Body of pancreas (tissue), 4 donors: ENCODE data around the gene ABCC8. TPM values are rescaled to one million over a fixed set of nuclear protein-coding genes. Genes with fewer than 3 reads are reported as not detected.
A peak's percentile ranks its signal among the peaks of the same experiment; 100 is the strongest.

Experiments
- ATAC-seq: fragments of 150-250 bp; one replicate; pipeline ENCODE4 v1.9.1; 2016
- DNase-seq, 4 donors: peaks; one replicate each; pipeline ENCODE4 v3.0.0-alpha.2; 2019
- H3K27ac ChIP-seq, 4 donors: fragments of 200-600 bp; sonication (generic); 1 replicate in 3 of 4; 2 replicates in 1 of 4; pipeline versions ENCODE4 v1.5.1 to v1.6.1; 2016 to 2019; ENCODE audit warnings: mild to moderate bottlenecking in 1 of 4, mixed read lengths in 1 of 4, moderate library complexity in 1 of 4
- H3K27me3 ChIP-seq, 2 donors: fragments of 200-600 bp; sonication (generic); one replicate each; pipeline ENCODE4 v1.6.0; 2016; ENCODE audit warnings: mild to moderate bottlenecking in 1 of 2
- H3K36me3 ChIP-seq, 2 donors: fragments of 200-600 bp; sonication (generic); replicated peaks in 1 of 2; 2 replicates each; pipeline ENCODE4 v1.5.1; 2016; ENCODE audit warnings: low read depth in 2 of 2; ENCODE audit not compliant: insufficient read depth in 1 of 2
- H3K4me1 ChIP-seq: fragments of 200-600 bp; sonication (generic); one replicate; pipeline ENCODE4 v1.6.0; 2016
- H3K4me3 ChIP-seq, 2 donors: fragments of 200-600 bp; sonication (generic); 1 replicate in 1 of 2; 2 replicates in 1 of 2; pipeline ENCODE4 v1.5.1; 2016 to 2019
- H3K9me3 ChIP-seq, 3 donors: fragments of 200-600 bp; sonication (generic); 1 replicate in 2 of 3; 2 replicates in 1 of 3; pipeline ENCODE4 v1.5.1; 2016
- CTCF ChIP-seq, 7 experiments: fragments of 450-650 bp in 4 of 7; fragments of 200-600 bp in 3 of 7; sonication (generic) in 3 of 7; IDR thresholded peaks; one replicate each; pipeline ENCODE4 v1.5.1; 2016 to 2019; ENCODE audit warnings: antibody characterized with exemption in 7 of 7
- POLR2A ChIP-seq, 3 donors: fragments of 450-650 bp; IDR thresholded peaks; one replicate each; pipeline ENCODE4 v1.6.1; 2016; ENCODE audit warnings: antibody characterized with exemption in 3 of 3, mild to moderate bottlenecking in 2 of 3
- WGBS, 2 donors: methylation state at CpG; one replicate each; pipeline ENCODE4 v1.1.5; 2017; 5-methylcytosine and 5-hydroxymethylcytosine counted together
- intact Hi-C: fragments of 100-400 bp; cut with DNase I; formaldehyde crosslinking; loops from one replicate; pipeline ENCODE4 v1.15.1; 2023
- total RNA-seq, 2 donors: library from RNA; depleted of rRNA; stranded (reverse); fragments of >200 nt; gene quantifications; one replicate each; pipeline ENCODE4 v1.1.0, GENCODE V29; 2016

Gene ABCC8
- total RNA-seq, 2 donors from 2014 or later = 42.5 to 87.0 TPM

- Histone ChIP-seq H3K9me3 (no peaks in the 10 kb centered on the region), H3K27ac (no peak overlapping the region), H3K4me3 (no peak overlapping the region), H3K36me3 (no peaks in the 10 kb centered on the region), H3K4me1 (peaks cover 9% of the 10 kb centered on the region), H3K27me3 (peaks cover 0 to 7% of the 10 kb centered on the region in 2 donors)
- 70 to 74% methylated on average over 3 of the region's 3 CpGs for WGBS, 2 donors
- intact Hi-C loops = no loop called here
- peak; percentile 21 for ATAC-seq
- TF ChIP-seq POLR2A (IDR thresholded peaks at IDR 0.05) (no peak), CTCF (IDR thresholded peaks at IDR 0.05) (peak in 4 of 7 experiments; percentile 6 to 28 (median 15))
- peak in 1 of 4 donors; percentile 33 for DNase-seq
These were observed 5.1 kb downstream of the ABCC8 start for GRCh38 chr11:17471501-17471900.

GRCh38 chr11:17469998-17470397 is 6.6 kb downstream of the ABCC8 start:
- no peaks in the 10 kb centered on the region for H3K36me3 ChIP-seq
- ATAC-seq (no peak), DNase-seq (no peak)
- intact Hi-C loops = no loop called here
- H3K27me3 ChIP-seq = no peaks in the 10 kb centered on the region
- H3K27ac ChIP-seq = no peak overlapping the region
- no peaks in the 10 kb centered on the region for H3K4me1 ChIP-seq
- H3K4me3 ChIP-seq = no peak overlapping the region
- 89 to 95% methylated on average over 6 of the region's 6 CpGs for WGBS, 2 donors
- H3K9me3 ChIP-seq = no peaks in the 10 kb centered on the region
- no peak for TF ChIP-seq POLR2A (IDR thresholded peaks at IDR 0.05)
- no peak for TF ChIP-seq CTCF (IDR thresholded peaks at IDR 0.05)

- no peak for TF ChIP-seq CTCF (IDR thresholded peaks at IDR 0.05)
- no peak for TF ChIP-seq POLR2A (IDR thresholded peaks at IDR 0.05)
- Histone ChIP-seq H3K9me3 (no peaks in the 10 kb centered on the region), H3K27ac (no peak overlapping the region), H3K4me1 (no peaks in the 10 kb centered on the region), H3K36me3 (no peaks in the 10 kb centered on the region), H3K27me3 (no peaks in the 10 kb centered on the region), H3K4me3 (no peak overlapping the region)
- ATAC-seq (no peak), DNase-seq (no peak)
- intact Hi-C loops = no loop called here
- WGBS, 2 donors = 72 to 76% methylated on average over 4 of the region's 4 CpGs
These were observed 8.5 kb downstream of the ABCC8 start for GRCh38 chr11:17468122-17468521.

- Histone ChIP-seq H3K9me3 (no peaks in the 10 kb centered on the region), H3K36me3 (no peaks in the 10 kb centered on the region), H3K27me3 (no peaks in the 10 kb centered on the region), H3K4me1 (no peaks in the 10 kb centered on the region), H3K27ac (no peak overlapping the region), H3K4me3 (no peak overlapping the region)
- 73% methylated on average over 11 of the region's 11 CpGs for WGBS, 2 donors
- no peak for ATAC-seq
- TF ChIP-seq POLR2A (IDR thresholded peaks at IDR 0.05) (no peak), CTCF (IDR thresholded peaks at IDR 0.05) (no peak)
- intact Hi-C loops = no loop called here
- no peak for DNase-seq
These were observed 13.0 kb downstream of the ABCC8 start for GRCh38 chr11:17463546-17464174.

GRCh38 chr11:17462940-17463339 is 13.7 kb downstream of the ABCC8 start:
- no peak for TF ChIP-seq POLR2A (IDR thresholded peaks at IDR 0.05)
- TF ChIP-seq CTCF (IDR thresholded peaks at IDR 0.05) = no peak
- no peak overlapping the region for H3K27ac ChIP-seq
- no peaks in the 10 kb centered on the region for H3K27me3 ChIP-seq
- H3K36me3 ChIP-seq = no peaks in the 10 kb centered on the region
- no peak for ATAC-seq
- no peaks in the 10 kb centered on the region for H3K4me1 ChIP-seq
- DNase-seq = no peak
- 76 to 80% methylated on average over 13 of the region's 13 CpGs for WGBS, 2 donors
- H3K4me3 ChIP-seq = no peak overlapping the region
- intact Hi-C loops = no loop called here
- no peaks in the 10 kb centered on the region for H3K9me3 ChIP-seq
